ENCODE data around the gene PIN1.

DNA sequence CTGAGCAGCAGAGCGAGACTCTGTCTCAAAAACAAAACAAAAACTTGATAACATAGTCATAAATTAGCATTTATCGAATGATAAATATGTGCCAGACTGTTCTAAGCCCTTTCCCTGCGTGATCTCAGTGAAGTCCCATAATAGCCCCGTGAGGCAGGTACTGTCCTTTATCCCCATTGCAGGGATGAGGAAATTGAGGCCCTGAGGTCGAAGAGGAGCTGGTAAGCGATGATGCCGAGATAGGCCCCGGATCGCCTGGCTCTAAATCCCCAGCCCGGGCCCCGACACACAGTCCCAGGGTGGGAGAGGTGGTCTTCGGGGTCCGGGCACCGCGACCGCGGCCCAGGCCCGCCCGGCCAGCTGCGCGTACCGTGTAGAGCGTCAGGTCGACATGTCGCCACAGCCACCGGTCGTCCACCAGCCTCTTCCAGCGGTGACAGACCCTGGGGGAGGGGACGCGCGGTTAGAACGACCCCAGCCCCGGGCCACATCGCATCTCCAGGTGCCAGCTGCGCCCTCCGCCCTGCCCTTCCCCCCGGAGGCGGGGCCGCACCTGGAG, 16.9 kb upstream of the PIN1 start:
- TF ChIP-seq SOX5 (CRISPR knock-in tag; IDR thresholded peaks at IDR 0.05; ENCODE audit: borderline replicate concordance) (no peak), MEF2D (CRISPR knock-in tag; IDR thresholded peaks at IDR 0.05) (no peak)
- TF ChIP-seq, protein P1, sequence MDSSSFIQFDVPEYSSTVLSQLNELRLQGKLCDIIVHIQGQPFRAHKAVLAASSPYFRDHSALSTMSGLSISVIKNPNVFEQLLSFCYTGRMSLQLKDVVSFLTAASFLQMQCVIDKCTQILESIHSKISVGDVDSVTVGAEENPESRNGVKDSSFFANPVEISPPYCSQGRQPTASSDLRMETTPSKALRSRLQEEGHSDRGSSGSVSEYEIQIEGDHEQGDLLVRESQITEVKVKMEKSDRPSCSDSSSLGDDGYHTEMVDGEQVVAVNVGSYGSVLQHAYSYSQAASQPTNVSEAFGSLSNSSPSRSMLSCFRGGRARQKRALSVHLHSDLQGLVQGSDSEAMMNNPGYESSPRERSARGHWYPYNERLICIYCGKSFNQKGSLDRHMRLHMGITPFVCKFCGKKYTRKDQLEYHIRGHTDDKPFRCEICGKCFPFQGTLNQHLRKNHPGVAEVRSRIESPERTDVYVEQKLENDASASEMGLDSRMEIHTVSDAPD (CRISPR knock-in tag; IDR thresholded peaks at IDR 0.05), result no peak
